OCI-LY3 (cell line): Measurements from ENCODE around the gene NDUFAF3.
A peak's percentile ranks its signal among the peaks of the same experiment; 100 is the strongest.

Source experiments
- H2AFZ ChIP-seq: fragments of 200-600, 300-600 bp; shearing (Covaris generic); 2 replicates; pipeline ENCODE4 v1.6.0; 2014; ENCODE audit warnings: antibody characterized with exemption, low read depth, low read length
- H3K27ac ChIP-seq: fragments of 200-600, 300-600 bp; sonication (generic); 2 replicates; pipeline ENCODE4 v1.5.1; 2014; ENCODE audit warnings: mild to moderate bottlenecking, low read length, moderate library complexity, mixed read lengths
- H3K27me3 ChIP-seq: fragments of 200-600, 300-600 bp; sonication (generic); 2 replicates; pipeline ENCODE4 v1.6.1; 2014; ENCODE audit warnings: low read depth, low read length, mixed read lengths
- H3K36me3 ChIP-seq: fragments of 200-600, 300-600 bp; sonication (generic); replicated peaks from 2 replicates; pipeline ENCODE3; 2014; ENCODE audit warnings: low read depth, low read length, mixed read lengths
- H3K4me1 ChIP-seq: fragments of 300-600, 200-600 bp; sonication (generic); 2 replicates; pipeline ENCODE4 v1.6.1; 2014; ENCODE audit warnings: low read length, mixed read lengths
- H3K4me2 ChIP-seq: fragments of 200-600, 300-600 bp; sonication (generic); 2 replicates; pipeline ENCODE4 v1.6.1; 2014; ENCODE audit warnings: low read length, mixed read lengths
- H3K4me3 ChIP-seq: fragments of 300-600, 200-600 bp; sonication (generic); 2 replicates; pipeline ENCODE4 v1.5.1; 2014; ENCODE audit warnings: antibody characterized with exemption, mild to moderate bottlenecking, low read length, moderate library complexity
- H3K79me2 ChIP-seq: fragments of 300-600, 200-600 bp; shearing (Covaris generic); 2 replicates; pipeline ENCODE4 v1.6.1; 2014; ENCODE audit warnings: mild to moderate bottlenecking, low read length, mixed read lengths
- H3K9ac ChIP-seq: fragments of 300-600, 200-600 bp; shearing (Covaris generic); 2 replicates; pipeline ENCODE4 v1.6.0; 2014; ENCODE audit warnings: mild to moderate bottlenecking, low read length, moderate library complexity
- H3K9me3 ChIP-seq: fragments of 200-600, 300-600 bp; shearing (Covaris generic); 2 replicates; pipeline ENCODE4 v1.6.1; 2014; ENCODE audit warnings: low read length, mixed read lengths; ENCODE audit not compliant: insufficient read depth
- H4K20me1 ChIP-seq: fragments of 200-600, 300-600 bp; sonication (generic); 2 replicates; pipeline ENCODE4 v1.6.1; 2016; ENCODE audit warnings: low read length, mixed read lengths; ENCODE audit not compliant: insufficient read depth
- CTCF ChIP-seq: fragments of 200-600, 300-600 bp; sonication (generic); IDR thresholded peaks from 2 replicates; pipeline ENCODE4 v1.5.1; 2014; ENCODE audit warnings: antibody characterized with exemption, low read length, low read depth
- EZH2phosphoT487 ChIP-seq: fragments of 200-600 bp; shearing (Covaris generic); IDR thresholded peaks from 2 replicates; pipeline ENCODE4 v1.6.1; 2018; ENCODE audit warnings: antibody characterized with exemption, mixed run types, low read depth

NDUFAF3 gene

GRCh38 chr3:48990636-48991469 lies 31.1 kb upstream of the NDUFAF3 start:
- Histone ChIP-seq H3K27me3 (no peaks in the 10 kb centered on the region), H3K27ac (peak overlapping the region; percentile 57), H3K9ac (peak overlapping the region; percentile 86), H3K4me2 (peak overlapping the region; percentile 95), H3K79me2 (peaks cover 36% of the 10 kb centered on the region), H3K4me3 (peak overlapping the region; percentile 81), H3K4me1 (peaks cover 15% of the 10 kb centered on the region), H3K36me3 (peaks cover 10% of the 10 kb centered on the region), H4K20me1 (no peaks in the 10 kb centered on the region), H3K9me3 (no peaks in the 10 kb centered on the region), H2AFZ (peak overlapping the region; percentile 64)
- no peak for TF ChIP-seq EZH2phosphoT487
- no peak for TF ChIP-seq CTCF

- Histone ChIP-seq H3K79me2 (peaks cover 36% of the 10 kb centered on the region), H3K4me2 (peak overlapping the region; percentile 95), H3K4me1 (peaks cover 15% of the 10 kb centered on the region), H3K9ac (no peak overlapping the region), H3K9me3 (no peaks in the 10 kb centered on the region), H2AFZ (no peak overlapping the region), H3K27ac (no peak overlapping the region), H3K4me3 (no peak overlapping the region), H3K27me3 (no peaks in the 10 kb centered on the region), H3K36me3 (peaks cover 10% of the 10 kb centered on the region), H4K20me1 (no peaks in the 10 kb centered on the region)
- TF ChIP-seq EZH2phosphoT487 (no peak), CTCF (no peak)
These were observed 29.9 kb upstream of the NDUFAF3 start for GRCh38 chr3:48991851-48992545.

GRCh38 chr3:48993834-48994233 lies 28.1 kb upstream of the NDUFAF3 start:
- Histone ChIP-seq H3K4me2 (no peak overlapping the region), H3K27ac (no peak overlapping the region), H3K27me3 (no peaks in the 10 kb centered on the region), H3K36me3 (peaks cover 10% of the 10 kb centered on the region), H3K4me1 (peaks cover 15% of the 10 kb centered on the region), H3K9me3 (no peaks in the 10 kb centered on the region), H3K79me2 (peaks cover 35% of the 10 kb centered on the region), H4K20me1 (0 out of 2 replicates have a peak, but pooled peaks cover 4% of the 10 kb centered on the region), H2AFZ (no peak overlapping the region), H3K4me3 (no peak overlapping the region), H3K9ac (no peak overlapping the region)
- TF ChIP-seq CTCF (no peak), EZH2phosphoT487 (no peak)

GRCh38 chr3:48996640-48997039 lies 25.3 kb upstream of the NDUFAF3 start:
- Histone ChIP-seq H3K79me2 (peaks cover 7% of the 10 kb centered on the region), H2AFZ (no peak overlapping the region), H3K9ac (no peak overlapping the region), H3K4me2 (no peak overlapping the region), H3K4me3 (no peak overlapping the region), H3K4me1 (peaks cover under 1% of the 10 kb centered on the region; the same call in 1 of the 2 replicates), H3K27ac (no peak overlapping the region), H3K9me3 (no peaks in the 10 kb centered on the region), H3K27me3 (no peaks in the 10 kb centered on the region), H3K36me3 (peaks cover 10% of the 10 kb centered on the region), H4K20me1 (0 out of 2 replicates have a peak, but pooled peaks cover 4% of the 10 kb centered on the region)
- TF ChIP-seq CTCF (no peak), EZH2phosphoT487 (no peak)
